ENCODE results near the gene LTBP2. TPM values are rescaled to one million over a fixed set of nuclear protein-coding genes. Genes with fewer than 3 reads are reported as not detected.

Gene LTBP2
- total RNA-seq, 1 donor from 2014 or later = 39.5 TPM

DNA sequence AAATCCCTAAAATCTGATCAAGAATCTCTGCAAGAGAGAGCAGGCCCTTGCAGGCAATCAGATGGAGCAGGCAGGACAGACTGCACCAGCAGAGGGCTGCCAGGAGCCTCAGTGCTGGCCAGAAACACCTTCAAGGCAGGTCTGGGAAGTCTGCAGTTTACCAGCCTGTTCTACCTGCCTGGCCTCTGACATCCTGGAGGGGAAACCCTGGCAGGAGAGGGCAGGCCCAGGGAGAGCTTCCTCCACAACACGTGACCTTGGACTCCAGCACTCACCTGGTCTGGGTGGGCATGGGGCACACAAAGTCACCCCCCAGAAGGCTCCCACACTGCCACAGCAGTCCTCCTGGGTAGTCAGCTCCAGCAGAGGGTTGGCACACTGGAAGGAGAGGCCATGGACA lies 62.4 kb downstream of the LTBP2 start:
- no peak for DNase-seq
- no peaks in the 10 kb centered on the region for H3K36me3 ChIP-seq
- H3K9me3 ChIP-seq = no peaks in the 10 kb centered on the region
- H3K27ac ChIP-seq = no peak overlapping the region
- intact Hi-C loops (cut with DNase I) = no loop called here
- H3K27me3 ChIP-seq (ENCODE audit: low read depth) = no peaks in the 10 kb centered on the region
- H3K4me1 ChIP-seq = peaks cover 33% of the 10 kb centered on the region
- no peak overlapping the region for H3K4me3 ChIP-seq
- TF ChIP-seq, protein P1, sequence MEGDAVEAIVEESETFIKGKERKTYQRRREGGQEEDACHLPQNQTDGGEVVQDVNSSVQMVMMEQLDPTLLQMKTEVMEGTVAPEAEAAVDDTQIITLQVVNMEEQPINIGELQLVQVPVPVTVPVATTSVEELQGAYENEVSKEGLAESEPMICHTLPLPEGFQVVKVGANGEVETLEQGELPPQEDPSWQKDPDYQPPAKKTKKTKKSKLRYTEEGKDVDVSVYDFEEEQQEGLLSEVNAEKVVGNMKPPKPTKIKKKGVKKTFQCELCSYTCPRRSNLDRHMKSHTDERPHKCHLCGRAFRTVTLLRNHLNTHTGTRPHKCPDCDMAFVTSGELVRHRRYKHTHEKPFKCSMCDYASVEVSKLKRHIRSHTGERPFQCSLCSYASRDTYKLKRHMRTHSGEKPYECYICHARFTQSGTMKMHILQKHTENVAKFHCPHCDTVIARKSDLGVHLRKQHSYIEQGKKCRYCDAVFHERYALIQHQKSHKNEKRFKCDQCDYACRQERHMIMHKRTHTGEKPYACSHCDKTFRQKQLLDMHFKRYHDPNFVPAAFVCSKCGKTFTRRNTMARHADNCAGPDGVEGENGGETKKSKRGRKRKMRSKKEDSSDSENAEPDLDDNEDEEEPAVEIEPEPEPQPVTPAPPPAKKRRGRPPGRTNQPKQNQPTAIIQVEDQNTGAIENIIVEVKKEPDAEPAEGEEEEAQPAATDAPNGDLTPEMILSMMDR (IDR thresholded peaks at IDR 0.05) = peak; percentile 17
- ATAC-seq = peak in 1 of 2 donors; percentile 11

GRCh38 chr14:74548881-74549280 lies 63.2 kb downstream of the LTBP2 start:
- TF ChIP-seq, protein P1 (IDR thresholded peaks at IDR 0.05) = no peak
- H3K27me3 ChIP-seq (ENCODE audit: low read depth) = no peaks in the 10 kb centered on the region
- H3K36me3 ChIP-seq = no peaks in the 10 kb centered on the region
- DNase-seq (no peak), ATAC-seq (peak; percentile 52 to 60)
- H3K4me3 ChIP-seq = no peak overlapping the region
- H3K4me1 ChIP-seq = peaks cover 33% of the 10 kb centered on the region
- H3K27ac ChIP-seq = no peak overlapping the region
- intact Hi-C loops (cut with DNase I) = no loop called here
- no peaks in the 10 kb centered on the region for H3K9me3 ChIP-seq

DNA sequence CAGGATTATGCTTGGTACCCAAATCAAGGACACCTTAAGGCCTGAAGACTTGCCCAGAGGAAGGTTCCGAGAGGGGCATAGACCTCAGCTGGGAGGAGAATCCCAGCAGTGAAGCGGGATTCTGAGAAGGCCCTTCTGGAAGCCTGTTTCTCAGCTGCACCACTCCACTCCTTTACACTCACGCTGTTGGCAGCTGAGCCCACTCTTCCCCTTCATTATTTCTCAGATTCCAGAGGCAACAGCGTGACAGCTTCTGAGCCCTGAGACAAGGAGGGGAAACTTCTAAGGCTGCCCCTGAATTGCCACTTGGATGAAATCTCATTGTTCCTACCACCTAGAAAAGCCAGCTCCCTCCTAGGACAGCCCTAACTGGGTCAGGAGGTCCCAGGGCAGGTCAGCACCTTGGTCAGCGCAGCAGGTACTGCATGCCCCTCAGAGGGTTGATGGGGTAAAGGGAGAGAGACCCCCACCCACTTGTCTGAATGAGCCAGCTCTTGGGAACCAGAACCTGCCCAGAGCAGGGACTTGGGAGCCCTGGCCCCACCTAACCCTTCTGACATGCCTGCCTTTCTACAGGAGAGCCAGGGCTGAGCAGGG lies 64.6 kb downstream of the LTBP2 start:
- TF ChIP-seq, protein P1 (IDR thresholded peaks at IDR 0.05) = no peak
- Histone ChIP-seq H3K36me3 (no peaks in the 10 kb centered on the region), H3K4me3 (no peak overlapping the region), H3K9me3 (no peaks in the 10 kb centered on the region), H3K4me1 (peaks cover 22% of the 10 kb centered on the region), H3K27me3 (ENCODE audit: low read depth) (no peaks in the 10 kb centered on the region), H3K27ac (no peak overlapping the region)
- ATAC-seq = no peak
- DNase-seq = no peak
- intact Hi-C loops (cut with DNase I) = no loop called here

DNA sequence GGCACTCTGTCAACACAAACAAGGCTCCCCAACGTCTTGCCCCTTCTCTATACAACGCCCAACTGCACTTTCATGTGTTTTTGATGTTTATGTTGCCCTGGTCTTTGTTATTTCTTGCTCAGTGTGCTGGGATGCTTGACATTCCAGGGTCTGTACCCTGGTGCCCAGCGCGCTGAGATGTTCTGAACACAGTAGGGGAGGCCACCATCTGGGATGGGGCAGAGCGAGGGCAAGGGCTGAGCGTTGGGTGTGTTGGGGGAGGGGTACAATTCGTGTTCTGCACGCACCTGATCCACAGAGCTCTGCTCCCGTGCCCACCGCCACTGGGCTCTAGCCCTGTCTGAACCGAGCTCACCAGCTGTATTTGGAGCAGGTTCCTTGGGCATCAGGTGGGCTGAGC lies 65.6 kb downstream of the LTBP2 start:
- intact Hi-C loops (cut with DNase I) = no loop called here
- no peaks in the 10 kb centered on the region for H3K36me3 ChIP-seq
- peaks cover 11% of the 10 kb centered on the region for H3K4me1 ChIP-seq
- no peaks in the 10 kb centered on the region for H3K27me3 ChIP-seq (ENCODE audit: low read depth)
- H3K4me3 ChIP-seq = no peak overlapping the region
- H3K9me3 ChIP-seq = no peaks in the 10 kb centered on the region
- H3K27ac ChIP-seq = no peak overlapping the region
- ATAC-seq (no peak), DNase-seq (no peak)
- TF ChIP-seq, protein P1 (IDR thresholded peaks at IDR 0.05) = no peak

DNA sequence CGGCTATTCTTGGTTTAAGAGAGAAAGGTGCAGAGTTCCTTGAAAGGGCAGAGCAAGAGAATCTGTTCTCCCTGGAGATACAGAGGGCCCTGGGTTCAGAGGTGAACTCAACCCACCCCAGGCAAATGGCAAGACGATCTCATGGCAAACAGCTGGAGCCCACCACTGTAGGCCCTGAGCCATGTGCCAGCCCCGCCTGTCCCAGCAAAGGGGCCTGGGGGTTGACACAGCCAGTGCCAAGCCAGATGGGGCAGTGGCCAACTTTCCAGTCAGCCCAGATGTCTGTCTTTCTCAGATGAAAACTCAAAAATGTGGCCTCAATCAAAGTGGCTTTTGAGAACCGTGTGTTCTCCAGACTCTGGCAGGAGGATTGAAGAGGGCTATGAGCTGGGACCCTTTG lies 66.7 kb downstream of the LTBP2 start:
- H3K27ac ChIP-seq = no peak overlapping the region
- intact Hi-C loops (cut with DNase I) = no loop called here
- no peaks in the 10 kb centered on the region for H3K36me3 ChIP-seq

More for the DNA sequence above, 66.7 kb downstream of the LTBP2 start:
- H3K4me3 ChIP-seq = no peak overlapping the region
- DNase-seq (no peak), ATAC-seq (no peak)
- no peaks in the 10 kb centered on the region for H3K9me3 ChIP-seq
- no peaks in the 10 kb centered on the region for H3K27me3 ChIP-seq (ENCODE audit: low read depth)
- peaks cover 6% of the 10 kb centered on the region for H3K4me1 ChIP-seq
- TF ChIP-seq, protein P1 (IDR thresholded peaks at IDR 0.05) = no peak

All from lower lobe of right lung (tissue), 2 donors.